Stimulated activated CD4-positive, alpha-beta T cell treated with anti-CD3 and anti-CD28 coated beads, Interleukin-2, amount 100 ng/mL, for 4 hours (primary cell): ENCODE data around the gene SPINT2.

Experiments
- DNase-seq: peaks from one replicate; pipeline ENCODE4 v3.0.0-alpha.2; 2020; ENCODE audit warnings: low read depth

Gene SPINT2

GRCh38 chr19:38267761-38268483 is 3.5 kb downstream of the SPINT2 start:
- no peak for DNase-seq

DNA sequence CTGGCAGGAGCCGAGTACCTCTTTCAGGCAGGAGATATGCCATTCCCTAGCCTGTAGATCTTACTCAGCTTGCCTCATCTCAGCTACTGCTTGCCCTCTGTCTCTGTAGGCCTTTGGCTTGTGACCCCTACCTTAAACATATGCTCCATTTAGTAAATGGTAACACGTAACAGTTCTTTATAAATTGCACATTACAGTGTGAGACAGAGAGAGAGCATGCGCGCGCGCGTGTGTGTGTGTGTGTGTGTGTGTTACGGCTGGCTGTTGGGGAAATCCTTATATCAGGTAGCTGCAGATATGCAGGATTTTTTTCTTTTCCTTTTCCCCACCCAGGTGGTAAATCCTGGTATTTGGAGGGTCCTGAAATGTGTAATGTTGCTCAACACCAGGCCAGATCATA is 4.2 kb downstream of the SPINT2 start:
- DNase-seq, result no peak

- no peak for DNase-seq
These were observed 6.3 kb downstream of the SPINT2 start for GRCh38 chr19:38270587-38271167.

DNA sequence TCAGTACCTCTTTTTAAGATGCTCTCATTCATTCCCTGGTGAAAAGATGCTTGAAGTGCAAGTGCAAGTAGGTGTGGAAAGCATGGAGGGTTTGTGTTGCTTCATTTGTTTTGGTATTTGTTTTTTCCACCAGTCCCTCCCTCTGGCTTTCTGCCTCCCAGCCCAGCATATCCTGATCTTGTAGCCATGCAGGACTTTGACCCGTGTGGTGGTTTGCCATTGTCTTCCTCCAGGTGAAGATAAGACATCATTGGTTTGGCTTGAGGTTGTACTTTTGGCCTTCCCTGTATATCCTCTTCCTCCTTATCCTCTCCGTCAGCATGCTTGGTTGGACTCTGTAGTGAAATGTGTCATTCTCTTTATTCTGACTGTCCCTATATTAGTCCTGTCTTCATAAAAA is 9.1 kb downstream of the SPINT2 start:
- no peak for DNase-seq

- no peak for DNase-seq
These were observed 10.4 kb downstream of the SPINT2 start for GRCh38 chr19:38274739-38275138.

DNA sequence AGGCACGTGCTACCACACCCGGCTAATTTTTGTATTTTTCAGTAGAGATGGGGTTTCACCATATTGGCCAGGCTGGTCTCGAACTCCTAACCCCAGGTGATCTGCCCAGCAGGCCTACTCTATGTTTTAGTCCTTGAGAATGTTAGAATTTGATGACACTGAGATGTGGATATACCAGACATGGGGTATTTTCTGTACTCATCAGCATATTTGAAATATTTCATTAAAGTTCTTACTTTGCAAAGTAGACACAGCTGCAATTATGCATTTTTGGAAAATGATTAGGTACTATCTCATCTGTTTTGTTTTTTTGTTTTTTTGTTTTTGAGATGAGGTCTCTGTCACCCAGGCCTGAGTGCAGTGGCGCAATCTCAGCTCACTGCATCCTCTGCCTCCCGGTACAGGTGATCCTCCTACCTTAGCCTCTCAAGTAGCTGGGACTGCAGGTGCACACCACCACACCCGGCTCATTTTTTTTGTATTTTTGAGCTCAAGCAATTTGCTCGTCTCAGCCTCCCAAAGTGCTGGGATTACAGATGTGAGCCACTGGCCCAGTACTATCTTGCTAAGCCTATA is 12.7 kb downstream of the SPINT2 start:
- DNase-seq, result no peak

- no peak for DNase-seq
These were observed 13.2 kb downstream of the SPINT2 start for GRCh38 chr19:38277549-38277948.

GRCh38 chr19:38277969-38278680 is 13.8 kb downstream of the SPINT2 start:
- no peak for DNase-seq

GRCh38 chr19:38278751-38279150 is 14.4 kb downstream of the SPINT2 start:
- no peak for DNase-seq

DNA sequence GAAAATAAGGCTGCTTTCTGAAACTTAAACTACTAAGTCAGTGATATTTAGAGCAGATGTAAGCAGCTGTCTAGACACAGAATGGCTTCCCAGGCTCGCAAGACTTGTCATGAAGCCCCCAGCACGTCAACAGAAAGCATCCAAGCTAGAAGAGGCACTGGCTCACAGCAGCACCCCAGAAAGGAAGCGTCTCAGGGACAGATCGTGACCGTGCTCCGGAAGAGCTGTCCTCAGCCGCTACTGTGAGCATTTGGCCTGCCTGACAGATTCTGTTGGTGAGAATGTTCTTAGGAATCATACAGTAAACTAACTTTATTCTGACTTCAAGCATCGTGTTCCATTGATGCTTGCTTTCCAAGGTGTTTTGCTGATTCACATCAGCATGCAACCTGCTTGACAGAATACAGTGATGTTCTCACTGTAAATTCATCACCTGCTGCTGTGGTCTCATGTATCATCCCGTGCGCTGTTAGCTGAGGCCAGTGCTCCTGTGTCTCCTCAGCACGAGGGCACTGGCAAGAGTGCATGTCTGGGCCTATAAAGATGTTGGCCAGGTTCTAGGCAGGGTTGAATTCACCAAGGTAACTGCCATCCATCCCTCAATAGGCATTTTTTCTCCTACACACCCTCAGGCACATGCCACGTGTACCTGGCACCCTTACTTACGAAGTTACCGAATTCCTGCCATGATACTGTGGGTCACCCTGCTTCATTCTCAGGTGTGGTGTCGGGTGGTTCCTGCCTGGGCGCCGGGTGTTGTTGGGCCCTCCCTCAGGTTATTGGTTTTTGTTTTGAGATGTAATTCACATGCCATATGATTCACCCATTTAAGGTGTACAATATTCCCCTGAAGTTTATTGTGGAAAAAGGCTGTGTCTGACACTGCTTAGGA is 15.9 kb downstream of the SPINT2 start:
- no peak for DNase-seq

DNA sequence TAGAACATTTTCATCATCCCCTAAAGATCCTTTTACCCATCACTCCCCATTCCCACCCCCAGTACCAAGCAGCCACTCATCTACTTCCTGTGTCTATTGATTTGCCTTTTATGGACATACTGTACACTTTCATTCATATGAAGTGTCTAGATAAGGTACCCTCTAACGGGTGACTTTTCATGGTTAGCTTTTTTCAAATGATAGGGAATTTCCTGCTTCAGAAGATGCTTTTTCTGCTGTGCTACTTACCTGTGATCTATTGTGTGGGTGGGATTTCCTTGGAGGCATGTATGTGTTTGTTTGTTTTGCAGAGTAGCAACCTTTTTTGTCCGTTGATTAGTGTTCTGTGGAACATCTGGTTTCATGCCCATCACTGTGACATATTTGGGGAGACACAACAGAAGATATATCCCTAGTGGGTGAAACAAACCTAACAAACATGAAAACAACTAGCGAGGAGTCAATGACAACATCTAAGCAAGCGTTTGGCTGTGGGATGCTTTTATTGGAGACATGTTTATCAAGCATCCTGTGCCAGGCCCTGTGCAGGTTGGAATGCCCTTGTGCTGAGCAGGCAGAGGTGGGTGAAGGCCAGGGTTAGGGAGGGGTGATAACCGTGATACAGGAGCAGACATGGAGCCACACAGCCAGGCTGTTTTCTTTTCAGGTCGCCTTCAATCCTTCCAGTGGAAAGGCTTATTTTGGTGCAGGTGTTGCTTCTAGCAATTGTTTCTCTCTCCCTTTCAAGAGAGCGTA is 17.6 kb downstream of the SPINT2 start:
- DNase-seq, result no peak

DNA sequence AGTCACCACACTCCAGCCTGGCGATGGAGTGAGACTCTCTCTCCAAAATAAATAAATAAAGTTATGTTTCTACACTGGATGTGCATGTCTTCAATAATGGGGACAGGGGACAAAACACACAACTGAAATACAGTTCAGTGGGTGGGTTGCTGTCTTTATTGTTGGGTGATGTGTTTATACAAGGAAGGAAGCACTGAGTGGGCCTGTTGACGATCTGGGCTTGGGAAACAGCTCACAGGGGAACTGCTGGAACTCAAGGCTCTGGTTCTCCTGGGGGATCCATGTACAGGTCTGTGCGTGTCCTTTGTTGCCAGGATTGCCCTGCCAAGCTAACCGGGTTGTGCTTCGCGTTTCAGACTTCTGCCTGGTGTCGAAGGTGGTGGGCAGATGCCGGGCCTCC is 18.9 kb downstream of the SPINT2 start:
- no peak for DNase-seq

GRCh38 chr19:38284422-38284821 is 20.0 kb downstream of the SPINT2 start:
- no peak for DNase-seq

DNA sequence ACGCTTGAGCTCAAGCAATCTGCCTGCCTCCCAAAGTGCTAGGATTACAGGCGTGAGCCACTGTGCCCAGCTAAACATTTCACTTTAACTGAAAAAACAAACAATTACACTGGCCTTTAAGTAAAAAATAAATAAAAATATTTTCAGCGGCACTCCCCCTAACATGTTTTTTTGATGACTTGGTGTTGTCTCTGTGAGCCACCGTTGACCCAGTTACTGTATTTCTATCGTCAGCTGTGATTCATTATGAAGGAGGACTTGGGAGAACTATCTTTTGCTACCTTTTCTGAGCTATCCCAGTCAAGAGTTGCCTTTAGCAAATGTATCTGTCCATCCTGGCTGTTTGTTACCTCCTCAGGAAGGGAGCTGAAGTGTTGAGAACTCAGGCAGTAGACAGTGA is 21.2 kb downstream of the SPINT2 start:
- DNase-seq, result no peak

DNA sequence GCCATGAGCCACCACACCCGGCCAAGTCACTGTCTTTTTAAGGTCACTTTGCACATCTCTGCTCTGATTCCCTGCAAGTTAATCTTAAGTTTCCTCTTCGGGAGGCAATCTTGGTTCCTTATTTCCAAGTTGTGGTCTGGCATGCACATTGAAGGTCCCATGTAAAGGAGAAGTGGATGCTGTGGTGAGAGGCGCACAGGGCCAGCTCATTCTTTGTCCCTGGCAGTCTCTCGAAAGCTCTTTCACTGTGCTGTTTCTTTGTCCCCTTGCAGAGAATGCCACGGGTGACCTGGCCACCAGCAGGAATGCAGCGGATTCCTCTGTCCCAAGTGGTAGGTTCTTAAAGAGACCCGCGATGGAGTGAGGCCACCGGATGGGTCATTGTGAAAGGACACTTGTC is 23.2 kb downstream of the SPINT2 start:
- no peak for DNase-seq

DNA sequence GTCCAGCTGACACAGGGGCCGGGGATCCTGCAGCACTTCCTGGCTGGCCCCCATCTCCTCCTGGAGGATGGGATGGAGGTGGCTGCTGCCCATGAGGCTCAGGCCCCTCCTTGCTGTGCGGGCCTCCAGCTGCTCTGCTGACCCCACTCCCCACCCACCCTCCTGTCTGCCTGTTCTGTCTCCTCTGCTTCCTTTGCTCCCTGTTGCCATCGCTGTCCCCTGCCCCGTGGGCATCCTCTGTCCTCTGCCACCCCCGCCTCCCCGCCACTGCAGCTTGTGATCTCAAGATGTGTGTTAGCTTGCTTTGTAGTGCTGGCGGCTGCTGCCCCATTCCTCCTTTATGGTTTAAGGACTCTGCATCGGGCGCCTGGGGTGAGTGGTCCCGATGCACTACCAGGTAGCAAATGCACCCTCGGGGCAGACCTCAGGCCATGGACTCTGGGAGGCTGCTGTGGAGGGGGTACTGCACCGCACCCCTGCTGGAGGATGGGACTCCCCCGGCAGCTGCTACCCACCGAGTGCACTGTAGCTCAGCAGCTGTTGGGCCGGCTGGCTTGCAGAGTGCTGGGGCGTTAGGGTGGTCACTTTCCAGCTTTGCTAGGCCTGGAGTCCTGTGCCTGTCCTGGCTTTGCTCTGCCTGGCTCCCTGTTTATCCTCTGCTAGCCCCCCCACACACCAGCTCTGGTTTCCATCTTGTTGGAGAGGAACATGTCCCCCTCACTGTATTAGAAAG is 23.9 kb downstream of the SPINT2 start:
- no peak for DNase-seq

GRCh38 chr19:38289955-38290354 is 25.6 kb downstream of the SPINT2 start:
- no peak for DNase-seq

DNA sequence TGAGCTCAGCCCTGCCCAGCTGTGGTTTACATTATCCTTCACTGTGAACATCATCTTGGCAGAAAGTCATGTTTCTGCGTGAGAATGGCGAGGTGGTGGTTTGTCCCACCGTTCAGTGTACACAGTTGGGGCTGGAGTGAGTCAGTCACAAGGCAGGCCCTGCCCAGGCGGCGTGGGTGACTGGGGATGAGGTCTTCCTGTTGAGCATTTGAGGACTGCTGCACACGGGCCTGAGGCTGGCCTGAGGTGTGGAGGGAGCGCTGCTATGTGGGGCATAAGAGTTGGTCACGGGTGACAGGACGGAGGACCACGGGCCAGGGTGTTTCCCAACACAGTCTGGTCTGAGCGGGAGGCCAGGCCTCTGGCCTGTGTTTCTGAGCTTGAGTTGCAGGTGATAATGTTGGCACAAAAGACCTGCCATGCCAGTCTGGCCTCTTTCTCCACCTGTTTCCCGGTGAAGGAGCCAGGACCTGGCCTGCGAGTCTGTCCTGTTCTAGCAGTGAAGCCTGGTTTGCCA is 26.3 kb downstream of the SPINT2 start:
- no peak for DNase-seq

DNA sequence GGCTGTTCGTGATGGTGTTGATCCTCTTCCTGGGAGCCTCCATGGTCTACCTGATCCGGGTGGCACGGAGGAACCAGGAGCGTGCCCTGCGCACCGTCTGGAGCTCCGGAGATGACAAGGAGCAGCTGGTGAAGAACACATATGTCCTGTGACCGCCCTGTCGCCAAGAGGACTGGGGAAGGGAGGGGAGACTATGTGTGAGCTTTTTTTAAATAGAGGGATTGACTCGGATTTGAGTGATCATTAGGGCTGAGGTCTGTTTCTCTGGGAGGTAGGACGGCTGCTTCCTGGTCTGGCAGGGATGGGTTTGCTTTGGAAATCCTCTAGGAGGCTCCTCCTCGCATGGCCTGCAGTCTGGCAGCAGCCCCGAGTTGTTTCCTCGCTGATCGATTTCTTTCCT is 27.5 kb downstream of the SPINT2 start:
- DNase-seq, result no peak

DNA sequence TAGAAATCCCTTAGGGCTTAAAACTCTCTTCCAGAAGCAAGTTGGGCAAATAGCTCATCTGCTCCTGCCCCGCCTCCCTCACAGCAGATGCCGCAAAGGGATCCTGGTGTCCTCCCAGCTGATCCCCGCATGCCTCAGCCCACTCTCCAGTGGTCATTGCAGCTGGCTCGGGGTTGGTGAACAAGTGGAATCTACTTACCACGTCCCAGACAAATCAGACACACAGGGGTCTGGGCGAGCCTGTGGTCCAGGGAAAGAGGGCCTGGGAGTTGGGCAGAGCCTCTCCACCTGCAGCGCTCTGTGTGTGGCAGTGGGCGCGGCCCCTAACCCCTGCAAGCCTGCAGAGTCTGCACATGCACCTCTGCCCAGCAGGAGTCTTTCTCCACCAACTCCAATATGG is 28.9 kb downstream of the SPINT2 start:
- no peak for DNase-seq
